ENCODE data around the gene NEMP1. TPM values are rescaled to one million over a fixed set of nuclear protein-coding genes. Genes with fewer than 3 reads are reported as not detected.
A peak's percentile ranks its signal among the peaks of the same experiment; 100 is the strongest.

The NEMP1 gene
- polyA plus RNA-seq, 1 donor (not counting 4 experiments of a cell fraction or from before 2014, with no cell fraction given), result 18.6 TPM

- peak overlapping the region; percentile 13 for H3K27ac ChIP-seq (ENCODE audit: control insufficient read depth, insufficient read depth, low read length)
- H3K4me1 ChIP-seq (ENCODE audit: control insufficient read depth, extremely low read depth, insufficient read depth, low read length), result peaks cover 9% of the 10 kb centered on the region
- H3K9me1 ChIP-seq (ENCODE audit: control insufficient read depth, extremely low read depth, insufficient read depth, low read length), result no peaks in the 10 kb centered on the region
- H3K9ac ChIP-seq (ENCODE audit: control insufficient read depth, extremely low read depth, insufficient read depth, low read length), result no peak overlapping the region
- peak overlapping the region; percentile 20 for H3K4me2 ChIP-seq (ENCODE audit: control insufficient read depth, extremely low read depth, insufficient read depth, low read depth, low read length)
- FAIRE-seq (peak; percentile 34), DNase-seq (ENCODE audit: low read depth, low spot score) (no peak)
- no peak overlapping the region for H3K4me3 ChIP-seq (ENCODE audit: control insufficient read depth in 2 of 3, extremely low read depth in 1 of 3, insufficient read depth in 2 of 3, low read depth in 1 of 3, low read length in 3 of 3)
- peaks cover 8% of the 10 kb centered on the region for H3K79me2 ChIP-seq (ENCODE audit: control insufficient read depth, insufficient read depth, low read length)
- H4K20me1 ChIP-seq (ENCODE audit: control insufficient read depth, extremely low read depth, insufficient read depth, low read length), result no peaks in the 10 kb centered on the region
- H3K27me3 ChIP-seq (ENCODE audit: control insufficient read depth, extremely low read depth, insufficient read depth, low read length), result no peaks in the 10 kb centered on the region
- TF ChIP-seq EZH2 (IDR thresholded peaks at IDR 0.05; ENCODE audit: low read length) (no peak), CTCF (optimal IDR thresholded peaks at IDR 0.05 in 1 of 3, IDR thresholded peaks at IDR 0.05 in 1 of 3, conservative IDR thresholded peaks at IDR 0.05 in 1 of 3; ENCODE audit: extremely low read depth in 1 of 3, insufficient read depth in 2 of 3, low read length in 3 of 3) (no peak)
- dilution Hi-C loops (cut with MboI; ENCODE audit: extremely low pct_ligation_motif_present, low sequenced_read_pairs), result no loop called here
- peaks cover 1 to 22% of the 10 kb centered on the region in 2 experiments for H3K36me3 ChIP-seq (ENCODE audit: control insufficient read depth in 2 of 2, extremely low read depth in 1 of 2, insufficient read depth in 2 of 2, low read length in 2 of 2)
- H3K9me3 ChIP-seq (ENCODE audit: control insufficient read depth, low read depth, low read length), result no peaks in the 10 kb centered on the region
- H2AFZ ChIP-seq (ENCODE audit: control insufficient read depth, low read length), result peak overlapping the region; percentile 1
These were observed 5.9 kb downstream of the NEMP1 start for GRCh38 chr12:57072661-57073060.

GRCh38 chr12:57069523-57069922 is 9.1 kb downstream of the NEMP1 start:
- Histone ChIP-seq H3K9ac (ENCODE audit: control insufficient read depth, extremely low read depth, insufficient read depth, low read length) (peak overlapping the region; percentile 1), H3K4me1 (ENCODE audit: control insufficient read depth, extremely low read depth, insufficient read depth, low read length) (peaks cover 9% of the 10 kb centered on the region), H4K20me1 (ENCODE audit: control insufficient read depth, extremely low read depth, insufficient read depth, low read length) (no peaks in the 10 kb centered on the region), H3K4me2 (ENCODE audit: control insufficient read depth, extremely low read depth, insufficient read depth, low read depth, low read length) (no peak overlapping the region), H3K27ac (ENCODE audit: control insufficient read depth, insufficient read depth, low read length) (peak overlapping the region; percentile 6), H3K4me3 (ENCODE audit: control insufficient read depth in 2 of 3, extremely low read depth in 1 of 3, insufficient read depth in 2 of 3, low read depth in 1 of 3, low read length in 3 of 3) (no peak overlapping the region), H2AFZ (ENCODE audit: control insufficient read depth, low read length) (no peak overlapping the region), H3K27me3 (ENCODE audit: control insufficient read depth, extremely low read depth, insufficient read depth, low read length) (no peaks in the 10 kb centered on the region), H3K79me2 (ENCODE audit: control insufficient read depth, insufficient read depth, low read length) (no peaks in the 10 kb centered on the region), H3K36me3 (ENCODE audit: control insufficient read depth in 2 of 2, extremely low read depth in 1 of 2, insufficient read depth in 2 of 2, low read length in 2 of 2) (peaks cover 1 to 20% of the 10 kb centered on the region in 2 experiments), H3K9me1 (ENCODE audit: control insufficient read depth, extremely low read depth, insufficient read depth, low read length) (no peaks in the 10 kb centered on the region), H3K9me3 (ENCODE audit: control insufficient read depth, low read depth, low read length) (no peaks in the 10 kb centered on the region)
- DNase-seq (ENCODE audit: low read depth, low spot score) (peak; percentile 45), FAIRE-seq (peak; percentile 63)
- TF ChIP-seq CTCF (optimal IDR thresholded peaks at IDR 0.05 in 1 of 3, IDR thresholded peaks at IDR 0.05 in 1 of 3, conservative IDR thresholded peaks at IDR 0.05 in 1 of 3; ENCODE audit: extremely low read depth in 1 of 3, insufficient read depth in 2 of 3, low read length in 3 of 3) (peak; percentile 73 to 86 (median 77)), EZH2 (IDR thresholded peaks at IDR 0.05; ENCODE audit: low read length) (no peak)
- dilution Hi-C loops (cut with MboI; ENCODE audit: extremely low pct_ligation_motif_present, low sequenced_read_pairs), result no loop called here
